Liver (tissue), 9 donors: Measurements from ENCODE around the gene ERP27. TPM values are rescaled to one million over a fixed set of nuclear protein-coding genes. Genes with fewer than 3 reads are reported as not detected.

Experiments used
- DNase-seq: peaks from one replicate; pipeline ENCODE4 v3.0.0-alpha.2; 2017; ENCODE audit warnings: low spot score
- H3K27ac ChIP-seq, 2 donors: one replicate each; pipeline ENCODE4 v1.7.0; 2013; ENCODE audit warnings: inconsistent platforms in 2 of 2, low read length in 2 of 2, control low read depth in 1 of 2, low read depth in 1 of 2, mild to moderate bottlenecking in 1 of 2
- H3K27me3 ChIP-seq, 4 donors: one replicate each; pipeline versions ENCODE4 v1.6.1 to v1.7.0; 2013; ENCODE audit warnings: low read length in 3 of 4, inconsistent platforms in 1 of 4, mild to moderate bottlenecking in 1 of 4, moderate library complexity in 1 of 4; ENCODE audit not compliant: control insufficient read depth in 4 of 4, insufficient read depth in 4 of 4
- H3K36me3 ChIP-seq, 4 donors: one replicate each; pipeline versions ENCODE4 v1.6.1 to v1.7.0; 2013; ENCODE audit warnings: low read length in 3 of 4, mild to moderate bottlenecking in 3 of 4, low read depth in 1 of 4, moderate library complexity in 1 of 4; ENCODE audit not compliant: control insufficient read depth in 4 of 4, insufficient read depth in 3 of 4
- H3K4me1 ChIP-seq, 4 donors: one replicate each; pipeline versions ENCODE4 v1.6.1 to v1.7.0; 2013; ENCODE audit warnings: low read length in 3 of 4, mild to moderate bottlenecking in 3 of 4, moderate library complexity in 1 of 4; ENCODE audit not compliant: control insufficient read depth in 4 of 4, insufficient read depth in 4 of 4
- H3K4me3 ChIP-seq, 3 donors: one replicate each; pipeline versions ENCODE4 v1.6.1 to v1.7.0; 2013; ENCODE audit warnings: low read length in 3 of 3, control low read depth in 1 of 3, low read depth in 1 of 3, mild to moderate bottlenecking in 1 of 3
- H3K9ac ChIP-seq, 2 donors: one replicate each; pipeline ENCODE4 v1.7.0; 2013; ENCODE audit warnings: low read length in 2 of 2, mild to moderate bottlenecking in 2 of 2, moderate library complexity in 2 of 2, control low read depth in 1 of 2, low read depth in 1 of 2
- H3K9me3 ChIP-seq, 4 donors: one replicate each; pipeline versions ENCODE4 v1.6.1 to v1.7.0; 2013; ENCODE audit warnings: low read length in 3 of 4; ENCODE audit not compliant: control insufficient read depth in 4 of 4
- CTCF ChIP-seq: fragments of 150-350 bp; IDR thresholded peaks from 2 replicates; pipeline ENCODE4 v1.5.1; 2017; ENCODE audit warnings: improper control_type of control experiment, low read depth, low read length; ENCODE audit not compliant: missing input control
- FOXA1 ChIP-seq: IDR thresholded peaks from 2 replicates; pipeline ENCODE4 v1.6.1; 2016; ENCODE audit warnings: antibody characterized with exemption
- HNF4A ChIP-seq, 2 donors: conservative IDR thresholded peaks; 2 replicates each; pipeline ENCODE4 v1.6.1; 2016; ENCODE audit warnings: antibody characterized with exemption in 2 of 2, mild to moderate bottlenecking in 2 of 2
- HNF4G ChIP-seq: IDR thresholded peaks from 2 replicates; pipeline ENCODE4 v1.6.1; 2016; ENCODE audit warnings: antibody characterized with exemption
- MAX ChIP-seq: IDR thresholded peaks from 2 replicates; pipeline ENCODE4 v1.6.1; 2016; ENCODE audit warnings: antibody characterized with exemption
- NR2F2 ChIP-seq: IDR thresholded peaks from 2 replicates; pipeline ENCODE4 v1.6.1; 2016; ENCODE audit warnings: antibody characterized with exemption
- RAD21 ChIP-seq, 2 donors: IDR thresholded peaks; 2 replicates each; pipeline ENCODE4 v1.6.1; 2016; ENCODE audit warnings: antibody characterized with exemption in 2 of 2, mild to moderate bottlenecking in 2 of 2
- REST ChIP-seq: IDR thresholded peaks from 2 replicates; pipeline ENCODE4 v1.6.1; 2016; ENCODE audit warnings: antibody characterized with exemption, mild to moderate bottlenecking
- SP1 ChIP-seq: IDR thresholded peaks from 2 replicates; pipeline ENCODE4 v1.6.1; 2018; ENCODE audit warnings: antibody characterized with exemption, mild to moderate bottlenecking
- TAF1 ChIP-seq: conservative IDR thresholded peaks from 2 replicates; pipeline ENCODE4 v1.6.1; 2016; ENCODE audit warnings: antibody characterized with exemption, mild to moderate bottlenecking
- YY1 ChIP-seq: IDR thresholded peaks from 2 replicates; pipeline ENCODE4 v1.6.1; 2016; ENCODE audit warnings: antibody characterized with exemption, mild to moderate bottlenecking
- WGBS: extraction: QIAGEN DNeasy Blood & Tissue Kit; methylation state at CpG from one replicate; pipeline ENCODE4 v1.1.7; 2013; 5-methylcytosine and 5-hydroxymethylcytosine counted together
- polyA plus RNA-seq, 2 donors: library from polyadenylated mRNA; stranded (reverse) in 1 of 2; unstranded in 1 of 2; fragments of 200-250 nt in 1 of 2; fragments of >200 nt in 1 of 2; fragmentation: Nextera tagmentation in 1 of 2; extraction: Ambion mirVana in 1 of 2; gene quantifications; one replicate each; pipeline versions ENCODE4 v1.2.1 to v1.2.3, GENCODE V29; 2013 to 2015
- total RNA-seq, 2 donors: library from RNA; depleted of rRNA; stranded (reverse); fragments of >200 nt; gene quantifications; one replicate each; pipeline ENCODE4 v1.2.3, GENCODE V29; 2014
- donor health status: healthy.
- donor health status: healthy.
- donor health status: healthy.
- donor health status: healthy.
- donor health status: healthy.

Gene ERP27
- total and polyA plus RNA-seq, 4 donors = 0.14 to 5.8 (median 0.51) TPM

GRCh38 chr12:14885718-14886221, 52.6 kb downstream of the ERP27 start, which contains the start of gene MGP:
Gene MGP, minus strand, starts transcription at chr12:14885854. Its CDS starts 63 bp downstream, at chr12:14885791.
- H3K4me1 ChIP-seq = peaks cover 0 to 3% (median under 1%) of the 10 kb centered on the region in 4 donors
- no peaks in the 10 kb centered on the region for H3K9me3 ChIP-seq
- H3K4me3 ChIP-seq = no peak within 1 kb of the TSS
- H3K27ac ChIP-seq = no peak within 1 kb of the TSS
- no peak for TF ChIP-seq YY1
- TF ChIP-seq HNF4A (conservative IDR thresholded peaks at IDR 0.05) = no peak
- no peak for TF ChIP-seq CTCF
- TF ChIP-seq NR2F2 = no peak
- TF ChIP-seq REST = no peak
- TF ChIP-seq RAD21 (IDR thresholded peaks at IDR 0.05) = no peak
- TF ChIP-seq TAF1 = no peak
- H3K36me3 ChIP-seq = no peaks in the 10 kb centered on the region
- 66% methylated on average over 6 of the region's 6 CpGs for WGBS
- no peaks in the 10 kb centered on the region for H3K27me3 ChIP-seq
- H3K9ac ChIP-seq = peak within 1 kb of the TSS in 1 of 2 donors; percentile 32
- no peak for DNase-seq

GRCh38 chr12:14884458-14884878, 53.9 kb downstream of the ERP27 start:
- Histone ChIP-seq H3K9me3 (no peaks in the 10 kb centered on the region), H3K36me3 (no peaks in the 10 kb centered on the region), H3K27ac (no peak overlapping the region), H3K27me3 (no peaks in the 10 kb centered on the region), H3K4me1 (peaks cover 0 to 3% (median under 1%) of the 10 kb centered on the region in 4 donors), H3K9ac (peak overlapping the region in 1 of 2 donors; percentile 33), H3K4me3 (no peak overlapping the region)
- peak; percentile 54 for DNase-seq
- 6% methylated on average over 5 of the region's 5 CpGs for WGBS
- peak; percentile 22 for TF ChIP-seq YY1
- no peak for TF ChIP-seq HNF4A (conservative IDR thresholded peaks at IDR 0.05)
- no peak for TF ChIP-seq MAX

- no peak for TF ChIP-seq HNF4G
- no peak for TF ChIP-seq RAD21 (IDR thresholded peaks at IDR 0.05)
- no peak for TF ChIP-seq FOXA1
- TF ChIP-seq HNF4A (conservative IDR thresholded peaks at IDR 0.05) = no peak
- TF ChIP-seq SP1 = no peak
- no peak for TF ChIP-seq NR2F2
- Histone ChIP-seq H3K36me3 (no peaks in the 10 kb centered on the region), H3K27ac (no peak overlapping the region), H3K4me1 (peaks cover 0 to 3% (median under 1%) of the 10 kb centered on the region in 4 donors), H3K9ac (no peak overlapping the region), H3K27me3 (no peaks in the 10 kb centered on the region), H3K9me3 (no peaks in the 10 kb centered on the region), H3K4me3 (no peak overlapping the region)
- 91% methylated on average over 10 of the region's 10 CpGs for WGBS
- no peak for DNase-seq
Measured at GRCh38 chr12:14883686-14884085, 54.7 kb downstream of the ERP27 start.
